GM20000 (cell line): ENCODE data around the gene TRIO.

Source experiments
- DNase-seq: peaks from one replicate; pipeline ENCODE4 v3.0.0; 2012; ENCODE audit warnings: low spot score
- CTCF ChIP-seq: IDR thresholded peaks from 2 replicates; pipeline ENCODE4 v1.5.1; 2012; ENCODE audit warnings: mild to moderate bottlenecking, control low read depth; ENCODE audit errors: extremely low read depth, missing control alignments

TRIO gene

GRCh38 chr5:14242871-14243383 is 99.8 kb downstream of the TRIO start:
- TF ChIP-seq CTCF = no peak
- DNase-seq = no peak

GRCh38 chr5:14243766-14244165 is 100.6 kb downstream of the TRIO start:
- no peak for DNase-seq
- no peak for TF ChIP-seq CTCF

GRCh38 chr5:14244721-14245120 is 101.6 kb downstream of the TRIO start:
- no peak for DNase-seq
- TF ChIP-seq CTCF = no peak

DNA sequence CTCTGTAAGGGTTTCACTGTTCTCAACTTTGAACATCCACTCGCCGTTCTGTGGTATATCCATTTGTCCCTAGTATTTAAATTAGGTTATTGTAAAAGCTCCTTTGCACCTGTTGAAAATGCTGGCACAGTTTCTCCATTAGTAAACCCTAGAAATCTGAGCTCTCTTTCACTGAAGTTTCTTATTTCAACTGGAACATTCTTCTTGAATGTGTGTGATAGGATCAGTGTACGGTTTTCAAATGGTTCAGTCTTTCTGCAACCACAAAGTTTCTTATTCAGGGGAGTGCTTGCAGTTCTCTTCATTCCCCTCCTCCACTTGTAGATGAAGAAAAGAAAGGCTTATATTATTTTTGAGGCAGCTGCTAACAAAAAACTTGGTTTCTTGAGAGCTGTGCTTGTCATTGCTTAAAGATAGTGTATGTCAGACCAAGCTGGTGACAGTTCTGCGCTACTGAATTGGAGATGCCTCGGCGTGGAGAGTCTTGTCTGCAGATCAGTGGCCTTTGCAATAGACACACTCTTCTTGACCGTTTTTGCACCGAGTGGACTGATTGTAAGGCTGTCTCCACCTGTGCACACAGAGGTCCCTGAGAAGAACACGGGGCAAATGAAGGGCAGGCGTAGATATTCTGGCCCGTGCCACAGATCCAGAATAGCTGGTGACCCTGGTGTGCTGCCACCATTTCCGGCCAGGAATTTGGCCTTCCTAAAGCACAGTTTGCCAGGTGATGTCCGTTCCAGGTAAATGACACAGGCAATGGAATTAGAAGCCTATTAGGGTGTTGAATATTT is 102.2 kb downstream of the TRIO start:
- TF ChIP-seq CTCF = no peak
- DNase-seq = no peak

- DNase-seq = no peak
- TF ChIP-seq CTCF = no peak
Observed at GRCh38 chr5:14246350-14247053, 103.4 kb downstream of the TRIO start.

DNA sequence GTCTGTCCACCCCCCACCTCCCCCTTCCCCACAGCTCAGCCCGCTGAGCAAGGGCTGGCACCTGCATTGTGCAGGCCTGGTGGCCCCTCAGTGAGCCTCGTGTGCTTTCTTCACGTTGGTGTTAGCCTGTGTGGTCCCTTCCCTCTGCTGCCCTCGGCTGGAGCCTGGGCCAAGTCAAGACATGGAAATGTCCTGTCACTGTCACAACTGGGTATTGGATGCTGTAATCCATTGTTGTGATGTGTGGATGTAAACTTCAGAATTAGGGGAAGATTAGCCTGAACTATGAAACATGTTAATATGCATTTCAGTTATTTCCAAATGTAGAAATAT is 103.9 kb downstream of the TRIO start:
- DNase-seq = no peak
- no peak for TF ChIP-seq CTCF
